ENCODE measurements around the gene TEAD1. TPM values are rescaled to one million over a fixed set of nuclear protein-coding genes. Genes with fewer than 3 reads are reported as not detected.

Gene TEAD1
- polyA plus RNA-seq, 1 donor = 102 TPM

DNA sequence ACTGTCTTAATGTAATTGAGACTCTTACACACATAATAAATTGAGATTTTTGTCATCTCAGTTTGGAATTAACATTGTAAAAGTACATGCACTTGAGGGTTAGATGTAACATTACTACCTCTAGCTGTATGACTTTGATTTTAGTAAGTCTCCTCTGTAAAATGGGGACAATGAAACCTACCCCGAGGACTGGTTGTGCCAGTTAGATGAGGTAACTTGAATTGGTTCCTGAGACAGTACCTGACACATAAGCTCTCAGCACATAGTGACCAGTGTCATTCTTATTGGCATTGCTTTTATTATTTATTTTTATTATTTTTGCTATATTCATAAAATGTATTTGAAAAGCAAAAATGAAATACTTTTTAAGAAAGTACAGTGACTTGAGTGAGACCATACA lies 114.8 kb downstream of the TEAD1 start:
- no peak for DNase-seq (ENCODE audit: low read depth)

DNA sequence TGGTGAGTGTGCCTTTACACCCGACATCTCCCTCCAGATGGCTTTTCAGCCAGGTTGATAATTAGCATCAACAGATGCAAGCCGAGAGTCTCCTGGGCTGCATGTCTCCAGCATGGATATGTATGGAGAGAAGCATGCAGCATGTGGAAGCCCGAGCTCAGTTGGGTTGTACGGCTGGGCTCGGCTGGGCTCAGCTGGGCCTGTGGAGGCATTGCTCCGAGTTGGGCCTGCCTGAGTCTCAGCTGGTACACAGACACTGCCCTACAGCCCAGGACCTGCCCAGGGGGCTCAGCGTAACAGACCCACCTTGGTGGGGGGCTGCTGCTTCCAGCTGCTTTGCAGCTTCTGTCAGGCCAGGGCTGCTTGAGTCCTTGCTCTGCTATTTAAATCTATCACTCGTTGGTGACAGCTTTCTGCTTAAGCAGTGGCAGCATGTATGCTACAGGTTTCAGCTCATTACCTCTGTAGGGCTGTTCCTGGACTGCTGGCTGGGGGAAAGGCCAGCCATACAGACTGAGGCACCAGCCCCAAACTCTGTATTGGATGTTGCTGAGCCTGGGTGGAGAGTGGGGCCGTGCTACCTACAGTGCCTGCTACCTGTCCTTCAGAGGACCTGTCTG lies 115.5 kb downstream of the TEAD1 start:
- DNase-seq (ENCODE audit: low read depth) = no peak

DNA sequence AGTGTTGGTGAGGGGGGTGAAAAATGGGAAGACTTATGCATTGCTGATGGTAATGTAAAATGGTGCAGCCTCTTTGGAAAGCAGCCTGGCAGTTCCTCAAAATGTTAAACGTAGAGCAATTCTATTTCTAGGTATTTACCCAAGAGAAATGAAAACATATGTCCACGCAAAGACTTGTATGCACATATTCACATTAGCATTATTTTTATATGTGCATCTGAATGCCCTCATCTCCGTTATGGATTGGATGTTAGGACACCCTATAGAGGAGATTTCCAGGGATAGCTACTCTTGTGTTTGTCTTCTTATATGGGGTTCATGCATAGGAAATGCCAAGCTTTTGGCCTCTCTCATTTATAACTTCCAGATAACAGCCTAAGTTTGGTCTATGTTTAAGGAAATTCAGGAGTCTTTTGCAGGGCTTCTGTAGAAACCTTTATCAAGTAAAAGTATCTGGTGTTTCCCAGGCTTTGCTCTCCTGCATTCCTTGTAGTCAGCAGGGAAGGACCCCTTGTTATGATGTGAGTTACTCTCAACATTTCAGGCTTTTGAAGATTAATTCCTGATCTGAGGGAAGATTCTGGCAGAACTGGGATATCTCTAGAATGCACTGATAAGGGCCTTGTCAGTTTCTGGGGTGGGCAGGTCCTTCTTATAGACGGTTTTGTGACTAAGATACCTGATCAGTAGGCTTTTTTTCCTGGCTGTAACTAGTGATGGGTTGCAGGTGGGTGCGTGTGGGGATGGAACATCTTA lies 116.8 kb downstream of the TEAD1 start:
- DNase-seq (ENCODE audit: low read depth) = no peak

DNA sequence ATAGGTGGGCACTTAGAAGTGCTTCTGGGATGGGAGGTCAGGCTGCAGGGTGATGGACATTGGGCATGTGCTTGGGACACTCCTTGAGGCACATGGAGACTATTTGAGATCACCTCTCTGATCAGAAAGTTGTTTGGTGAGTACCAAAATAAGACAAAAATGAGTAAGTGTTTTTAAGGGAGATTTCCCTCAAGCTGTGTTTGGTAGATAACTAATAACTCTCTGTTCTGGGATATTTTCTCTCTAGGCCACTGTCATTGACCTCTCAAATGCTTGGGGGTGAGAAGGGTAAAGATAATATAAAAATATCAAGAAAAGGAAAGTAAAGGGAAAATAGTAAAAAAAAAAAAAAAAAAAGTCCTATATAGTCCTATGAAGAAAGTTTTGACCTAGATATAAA lies 117.8 kb downstream of the TEAD1 start:
- DNase-seq (ENCODE audit: low read depth) = no peak

DNA sequence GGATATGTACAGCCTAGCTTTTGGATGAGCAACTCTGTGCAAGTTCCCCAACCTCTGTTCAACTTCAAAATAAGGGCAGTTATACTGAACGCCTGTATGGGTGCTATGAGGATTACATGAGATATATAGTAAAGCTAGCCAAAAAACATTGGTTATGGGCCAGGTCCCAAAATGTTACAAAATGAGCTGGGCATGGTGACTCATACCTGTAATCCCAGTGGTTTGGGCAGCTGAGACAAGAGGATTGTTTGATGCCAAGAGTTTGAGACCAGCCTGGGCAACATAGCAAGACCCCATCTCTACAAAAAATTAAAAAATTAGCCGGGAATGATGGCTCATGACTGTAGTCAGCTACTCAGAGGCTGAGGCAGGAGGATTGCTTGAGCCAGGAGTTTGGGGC lies 118.4 kb downstream of the TEAD1 start:
- DNase-seq (ENCODE audit: low read depth) = no peak

DNA sequence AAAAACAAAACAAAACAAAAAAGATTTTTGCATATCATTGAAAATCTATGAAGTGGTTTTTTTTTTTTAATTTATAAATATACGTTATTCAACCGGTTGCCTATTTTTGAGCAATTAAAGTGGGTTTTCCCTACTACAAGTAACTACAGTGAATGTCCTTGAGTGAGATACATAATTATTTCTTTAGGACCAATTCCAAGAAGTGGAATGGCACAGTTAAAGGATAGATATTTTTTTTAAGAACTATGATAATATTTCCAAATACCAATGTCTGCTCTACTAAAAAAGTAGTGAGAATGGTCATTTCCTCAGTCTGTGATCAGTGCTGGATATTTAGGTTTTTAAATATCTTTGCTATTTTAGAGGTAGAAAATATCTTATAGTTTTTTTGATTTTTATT lies 118.8 kb downstream of the TEAD1 start:
- DNase-seq (ENCODE audit: low read depth) = no peak

DNA sequence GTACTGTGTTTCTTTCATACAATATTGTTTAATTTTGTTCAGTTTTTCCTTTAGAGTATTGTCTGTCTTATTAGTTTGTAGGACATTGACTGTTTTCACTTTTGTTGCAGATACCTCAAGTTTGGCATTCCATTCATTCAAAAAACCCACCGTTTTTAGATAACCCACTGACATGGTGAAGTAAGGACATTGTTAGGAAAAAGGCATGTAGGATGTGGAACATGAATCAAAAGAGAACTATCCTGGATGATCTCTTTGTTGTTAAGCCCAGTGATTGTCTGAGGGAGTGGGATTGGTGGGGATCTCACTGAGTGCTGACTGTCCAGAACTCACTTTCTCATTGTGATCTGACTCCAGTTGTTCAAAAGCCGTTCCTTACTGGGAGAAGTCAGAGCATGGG lies 119.3 kb downstream of the TEAD1 start:
- no peak for DNase-seq (ENCODE audit: low read depth)

DNA sequence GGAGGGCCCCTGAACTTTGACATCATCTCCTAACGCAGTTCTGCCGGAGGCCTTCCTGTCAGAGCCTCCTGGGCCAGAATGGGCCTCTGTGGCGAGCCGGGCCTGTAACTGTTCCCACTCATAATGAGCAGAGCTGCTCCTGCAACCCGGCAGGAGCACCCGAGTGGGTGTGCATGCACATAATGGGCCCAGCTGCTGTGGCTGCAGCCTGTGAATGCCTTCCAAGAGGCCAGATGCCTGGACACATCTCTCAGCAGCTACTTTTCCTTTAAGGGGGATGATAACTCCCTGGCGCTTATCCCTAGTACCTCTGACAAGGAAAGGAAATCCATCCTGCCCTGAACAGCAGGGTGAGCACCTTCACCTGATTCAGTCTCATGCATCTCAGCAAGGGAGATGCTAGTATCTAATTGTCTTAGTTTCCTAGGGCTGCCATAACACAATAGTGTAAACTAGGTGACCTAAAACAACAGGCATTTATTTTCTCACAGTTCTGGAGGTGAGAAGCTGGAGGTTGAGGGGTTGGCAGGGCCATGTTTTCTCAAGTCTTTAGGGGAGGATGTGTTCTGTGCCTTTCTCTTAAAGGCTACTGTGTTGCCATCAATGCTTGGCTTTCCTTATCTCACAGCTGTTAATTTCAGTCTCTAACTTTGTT lies 120.5 kb downstream of the TEAD1 start:
- DNase-seq (ENCODE audit: low read depth) = no peak

DNA sequence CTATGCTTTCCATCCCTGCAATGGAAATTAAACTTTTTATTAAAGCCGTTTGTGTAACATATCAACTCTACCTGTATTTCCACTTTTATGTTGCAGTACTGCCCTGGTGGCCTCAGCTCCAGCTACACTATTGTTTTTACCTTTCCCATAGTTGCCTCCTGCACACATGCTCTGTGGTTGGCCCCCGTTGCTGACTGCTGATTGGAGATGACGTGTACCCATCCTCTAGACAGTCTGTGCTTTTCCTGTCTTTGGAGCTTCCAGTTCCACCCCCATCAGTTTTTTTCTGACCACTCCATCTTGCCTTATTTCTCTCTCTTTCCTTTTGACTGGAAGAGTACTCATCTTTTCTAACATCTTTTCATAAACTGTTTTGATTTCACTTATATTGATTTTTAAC lies 123.8 kb downstream of the TEAD1 start:
- no peak for DNase-seq (ENCODE audit: low read depth)

DNA sequence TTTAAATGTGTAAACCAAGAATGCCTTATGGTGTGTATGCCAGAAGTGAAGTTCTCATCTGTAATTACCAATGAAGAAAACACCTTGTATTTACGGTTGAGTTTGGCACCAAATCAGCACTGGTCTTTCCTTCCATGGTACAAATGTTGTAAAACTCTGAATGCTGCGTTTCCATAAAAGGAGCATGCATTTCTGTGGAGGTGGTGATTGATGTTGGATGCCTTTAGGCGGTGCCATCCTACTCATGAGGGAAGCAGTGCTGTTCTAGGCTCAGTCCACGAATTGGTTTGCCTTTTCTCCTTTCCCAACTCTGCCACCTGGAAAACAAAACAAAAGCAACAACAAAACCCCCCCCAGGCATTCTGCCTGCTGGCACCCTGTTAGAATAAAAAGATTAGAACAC lies 124.4 kb downstream of the TEAD1 start:
- DNase-seq (ENCODE audit: low read depth) = no peak

DNA sequence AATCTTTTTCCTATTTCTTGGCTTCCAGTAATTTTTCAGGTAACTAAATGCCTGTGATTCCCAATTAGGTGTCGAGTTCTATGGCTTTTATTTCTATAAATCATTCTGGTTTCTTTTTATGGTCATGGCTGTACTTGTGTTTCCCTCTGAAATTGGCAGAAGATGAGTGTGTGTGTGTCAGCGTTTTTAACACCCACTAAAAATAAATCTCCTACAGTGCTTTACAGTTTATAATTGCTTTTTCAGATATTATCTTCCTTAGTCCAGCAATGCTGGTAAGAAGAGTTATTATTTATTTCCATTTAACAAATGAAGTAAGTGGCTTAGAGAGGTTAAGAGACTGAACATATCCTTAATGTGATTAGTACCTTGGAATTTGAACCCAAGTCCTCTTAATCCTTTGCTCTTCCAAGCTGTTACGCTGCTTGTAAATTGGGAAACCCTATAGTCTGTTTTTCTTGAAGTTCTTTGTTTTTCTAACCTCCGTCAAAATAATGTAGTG lies 125.2 kb downstream of the TEAD1 start:
- DNase-seq (ENCODE audit: low read depth) = no peak

DNA sequence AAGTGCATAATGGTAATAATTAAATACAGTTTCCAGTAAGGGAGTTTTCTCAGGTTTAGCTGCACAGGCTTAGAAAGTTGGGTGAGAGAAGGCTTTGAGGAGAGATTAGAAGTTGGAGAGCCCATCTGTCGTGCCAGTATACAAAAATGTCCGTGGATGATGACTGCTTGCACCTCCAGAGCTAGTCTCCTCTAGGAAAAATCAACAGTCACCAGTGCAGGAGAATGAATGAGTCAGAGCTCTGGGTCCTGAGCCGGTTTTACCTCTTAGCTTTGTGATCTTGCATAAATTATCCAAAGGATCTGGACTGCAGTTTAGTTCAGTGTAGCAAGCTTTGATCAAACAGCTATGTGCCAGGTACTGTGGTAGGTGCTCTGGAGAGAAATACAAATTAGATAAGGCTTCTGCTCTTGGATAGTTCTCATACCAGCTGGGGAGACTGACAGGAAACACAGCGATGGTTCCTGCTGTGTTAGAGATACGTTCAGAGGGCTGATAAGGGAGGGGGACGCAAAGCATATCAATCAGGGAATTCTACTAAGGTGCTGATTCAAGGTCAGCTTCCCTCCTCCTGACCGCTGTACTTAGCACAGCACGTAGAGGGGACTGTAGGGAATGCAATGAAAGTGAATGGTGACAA lies 125.9 kb downstream of the TEAD1 start:
- no peak for DNase-seq (ENCODE audit: low read depth)

DNA sequence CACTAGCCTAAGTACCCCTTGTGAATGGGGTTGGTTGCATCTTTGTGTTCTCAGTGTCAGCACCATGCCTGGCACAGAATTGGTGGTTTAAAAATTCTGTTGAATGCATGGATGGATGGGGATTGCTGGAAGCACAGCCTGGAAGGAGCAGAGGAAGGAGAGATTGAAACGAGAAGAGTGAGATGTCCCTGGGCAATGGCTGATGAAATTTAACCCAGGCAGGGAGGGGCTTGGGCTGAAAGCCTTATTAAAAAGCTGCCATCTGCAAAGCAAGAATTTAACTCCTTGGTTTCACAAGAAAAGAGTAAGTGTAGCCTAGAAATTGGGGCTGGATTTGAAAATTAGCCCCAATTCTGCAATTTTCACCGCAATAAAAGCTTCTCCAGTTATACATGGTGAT lies 126.7 kb downstream of the TEAD1 start:
- DNase-seq (ENCODE audit: low read depth) = no peak

DNA sequence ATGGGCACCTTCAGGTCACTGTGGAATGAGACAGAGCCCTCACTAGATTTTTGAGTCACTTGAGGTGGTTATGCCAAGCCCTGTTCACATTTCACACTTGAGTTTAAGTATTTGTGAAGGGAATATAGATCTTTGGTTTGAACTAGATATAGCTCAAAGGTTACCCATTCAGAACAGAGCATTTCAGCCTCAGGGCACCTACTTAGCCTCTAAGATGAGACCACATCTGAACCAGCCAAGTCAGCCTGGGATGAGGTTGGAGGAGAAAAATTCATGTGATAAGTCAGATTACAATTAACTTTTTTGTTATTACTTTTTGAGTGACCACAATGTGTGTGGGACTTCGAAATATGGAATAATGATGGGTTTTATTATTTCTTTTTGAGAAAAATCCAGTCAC lies 127.8 kb downstream of the TEAD1 start:
- DNase-seq (ENCODE audit: low read depth) = no peak

DNA sequence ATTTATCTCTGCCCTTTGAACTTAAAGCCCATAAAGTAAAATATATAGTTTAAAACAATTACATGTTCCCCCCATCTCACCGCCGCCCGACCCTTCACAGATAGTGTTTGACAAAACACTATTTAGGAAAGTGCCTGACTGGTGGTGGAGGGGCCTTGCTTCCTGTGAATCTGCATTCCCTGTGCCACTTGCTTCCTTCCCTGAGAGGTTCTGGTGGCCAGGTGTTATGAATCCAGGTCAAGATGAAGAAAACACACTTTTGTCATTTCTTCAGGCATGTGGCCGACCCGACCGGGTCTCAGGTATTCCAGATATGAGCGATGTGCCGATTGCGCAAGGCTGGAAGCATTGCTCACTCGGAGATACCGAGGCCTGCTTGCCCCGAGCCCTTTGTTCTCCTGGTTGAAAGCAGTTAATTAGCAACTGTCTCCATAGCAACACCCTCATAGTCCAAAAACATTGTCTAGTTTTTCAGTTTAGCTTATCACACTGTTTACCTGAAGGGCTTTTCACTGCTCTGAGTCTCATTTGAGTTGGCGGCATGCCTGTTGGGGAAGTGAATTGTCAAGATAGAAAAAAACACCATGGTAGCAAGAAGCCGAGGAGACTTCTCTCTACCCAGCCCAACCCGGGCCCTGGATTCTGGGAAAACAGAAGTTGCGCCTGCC lies 128.3 kb downstream of the TEAD1 start:
- no peak for DNase-seq (ENCODE audit: low read depth)

DNA sequence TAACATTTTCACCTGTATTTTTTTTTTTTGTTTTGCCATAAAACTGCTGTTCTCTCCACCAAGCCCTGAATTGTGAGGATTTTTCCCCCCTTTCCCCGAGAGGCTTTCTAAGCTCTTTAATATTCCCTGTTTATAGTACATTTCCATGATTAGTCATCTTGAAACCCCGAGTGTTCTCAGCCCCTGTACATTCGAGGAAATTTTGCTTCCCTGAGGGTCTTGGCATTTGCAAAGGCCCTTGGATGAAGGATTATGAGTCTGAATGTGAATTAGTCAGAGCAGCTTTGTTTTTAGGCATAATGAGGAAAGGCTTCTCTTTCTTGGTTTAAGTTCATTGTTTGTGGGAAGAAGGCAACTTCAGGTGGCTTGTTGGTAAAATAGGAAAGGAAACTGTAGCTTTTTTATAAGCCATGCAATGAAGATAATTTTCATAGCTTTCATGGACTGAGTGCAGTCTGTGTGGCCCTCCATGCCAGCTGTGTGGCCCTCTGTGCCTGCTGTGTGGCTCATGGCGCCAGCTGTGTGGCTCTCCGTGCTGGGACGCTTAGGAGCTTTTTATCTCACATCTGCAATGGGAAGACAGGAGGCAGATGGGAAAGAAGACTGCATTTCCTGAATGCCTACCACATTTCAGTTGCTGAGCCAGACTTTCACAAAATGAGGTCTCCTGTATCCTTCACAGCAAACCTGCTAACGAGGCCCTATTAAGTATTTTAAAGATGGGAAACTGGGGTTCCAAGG lies 129.0 kb downstream of the TEAD1 start:
- DNase-seq (ENCODE audit: low read depth) = no peak

DNA sequence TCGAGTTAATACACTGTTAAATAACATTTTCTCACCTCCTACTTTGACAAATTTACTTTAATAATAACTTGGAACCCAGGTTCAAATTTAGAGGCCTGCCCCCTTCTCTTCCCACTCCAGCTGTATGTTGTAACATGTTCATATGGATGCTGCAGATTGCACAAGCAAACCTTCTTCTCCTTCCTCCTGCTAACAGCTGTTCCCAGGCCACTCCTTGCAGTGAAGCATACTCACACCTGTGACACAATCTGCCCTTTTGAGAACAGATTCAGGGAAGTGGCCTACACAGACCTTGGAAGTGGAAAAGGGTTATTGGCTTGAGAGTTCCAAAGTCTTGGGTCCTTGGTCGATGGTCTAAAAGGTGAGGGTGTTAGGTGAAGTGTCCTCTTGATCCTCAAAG lies 131.9 kb downstream of the TEAD1 start:
- DNase-seq (ENCODE audit: low read depth) = no peak

DNA sequence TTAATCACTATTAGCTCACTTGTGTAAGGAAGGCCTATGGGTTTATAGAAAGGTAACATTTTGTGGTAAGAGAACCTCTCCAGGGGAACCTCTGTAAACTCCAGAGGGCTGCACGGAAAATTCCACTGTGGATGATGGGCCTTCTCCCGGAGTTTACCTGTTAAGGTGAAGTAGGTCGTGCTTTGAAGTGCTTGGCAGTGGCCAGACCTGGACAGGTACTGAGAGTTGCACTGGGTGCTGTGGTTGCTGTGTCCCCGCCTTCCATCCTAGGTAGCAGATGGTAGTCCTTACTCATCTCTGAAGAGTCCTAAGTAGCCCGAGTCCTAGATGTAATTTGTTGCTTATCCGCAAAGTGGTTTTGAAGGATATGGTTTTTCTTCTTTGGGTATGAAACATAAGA lies 133.4 kb downstream of the TEAD1 start:
- DNase-seq (ENCODE audit: low read depth) = no peak

DNA sequence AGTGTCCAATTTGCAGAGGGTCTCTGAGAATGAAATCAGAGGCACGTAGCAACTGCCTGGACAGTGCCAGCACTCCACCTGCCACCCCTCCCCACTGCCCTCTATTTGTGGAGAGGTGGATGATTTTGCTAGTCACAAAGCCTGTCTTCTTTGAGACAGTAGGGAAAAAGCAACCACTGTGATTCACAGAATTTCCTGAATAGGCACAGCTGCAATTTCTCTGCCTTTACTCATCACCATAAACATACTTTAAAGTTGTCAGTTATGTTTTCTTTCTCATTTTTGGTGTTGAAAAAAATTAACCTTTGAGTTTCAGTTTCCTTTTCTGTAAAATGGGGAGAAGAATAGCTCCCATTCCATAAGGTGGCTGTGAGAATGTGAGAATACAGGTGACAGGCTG lies 134.3 kb downstream of the TEAD1 start:
- DNase-seq (ENCODE audit: low read depth) = no peak

DNA sequence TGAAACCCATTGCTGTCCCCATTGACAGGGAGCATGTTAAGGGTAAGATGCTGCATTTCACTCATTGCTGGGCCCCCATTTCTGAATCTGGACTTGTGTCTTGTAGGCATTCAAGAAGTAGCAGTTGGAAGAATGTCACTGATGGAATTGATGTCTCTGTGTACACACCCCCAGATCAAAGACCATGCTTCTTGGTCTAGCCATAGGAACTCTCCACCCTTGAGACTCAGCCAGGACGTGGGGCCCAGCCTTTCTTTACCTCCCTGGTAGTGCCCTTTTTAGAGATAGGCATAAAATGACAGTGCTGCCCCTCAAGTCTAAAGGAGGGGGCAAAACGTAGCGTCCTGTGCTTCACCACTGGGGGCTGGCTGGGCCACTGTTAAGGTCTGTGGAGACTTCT lies 135.1 kb downstream of the TEAD1 start:
- no peak for DNase-seq (ENCODE audit: low read depth)

DNA sequence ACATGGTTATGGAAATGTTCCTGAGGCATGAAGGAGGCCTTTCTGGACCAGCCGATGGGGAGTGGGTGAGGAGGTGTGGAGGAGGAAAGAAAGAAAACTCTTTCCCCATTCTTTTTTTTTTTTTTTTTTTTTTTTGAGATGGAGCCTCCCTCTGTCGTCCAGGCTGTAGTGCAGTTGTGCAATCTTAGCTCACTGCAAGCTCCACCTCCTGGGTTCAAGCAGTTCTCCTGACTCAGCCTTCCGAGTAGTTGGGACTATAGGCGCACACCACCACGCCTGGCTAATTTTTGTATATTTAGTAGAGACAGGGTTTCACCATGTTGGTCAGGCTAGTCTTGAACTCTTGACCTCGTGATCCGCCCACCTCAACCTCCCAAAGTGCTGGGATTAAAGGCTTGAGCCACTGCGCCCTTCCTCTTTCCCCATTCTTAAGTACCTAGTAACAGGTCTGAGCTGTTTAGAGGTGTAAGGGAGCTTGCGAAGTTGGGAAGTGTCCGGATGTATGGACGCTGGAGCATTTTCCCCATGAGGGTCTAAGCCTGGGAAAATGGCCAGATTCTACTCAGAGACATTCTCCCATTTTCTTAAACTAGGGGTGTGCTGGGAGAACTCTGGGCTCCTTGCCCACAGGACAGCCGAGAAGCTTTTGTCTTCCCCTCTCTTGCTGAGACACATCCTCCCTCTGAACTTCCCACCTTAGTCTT lies 135.8 kb downstream of the TEAD1 start:
- no peak for DNase-seq (ENCODE audit: low read depth)

Data from forelimb muscle (tissue), 1 donor.